Measurements from ENCODE around the gene PTPN3.
A peak's percentile ranks its signal among the peaks of the same experiment; 100 is the strongest.
"Not testable (repeated sequence)": the region's sequence is repeated elsewhere in the genome, so short reads cannot be mapped to it uniquely, and the experiment has no call there.

Gene PTPN3, protein sequence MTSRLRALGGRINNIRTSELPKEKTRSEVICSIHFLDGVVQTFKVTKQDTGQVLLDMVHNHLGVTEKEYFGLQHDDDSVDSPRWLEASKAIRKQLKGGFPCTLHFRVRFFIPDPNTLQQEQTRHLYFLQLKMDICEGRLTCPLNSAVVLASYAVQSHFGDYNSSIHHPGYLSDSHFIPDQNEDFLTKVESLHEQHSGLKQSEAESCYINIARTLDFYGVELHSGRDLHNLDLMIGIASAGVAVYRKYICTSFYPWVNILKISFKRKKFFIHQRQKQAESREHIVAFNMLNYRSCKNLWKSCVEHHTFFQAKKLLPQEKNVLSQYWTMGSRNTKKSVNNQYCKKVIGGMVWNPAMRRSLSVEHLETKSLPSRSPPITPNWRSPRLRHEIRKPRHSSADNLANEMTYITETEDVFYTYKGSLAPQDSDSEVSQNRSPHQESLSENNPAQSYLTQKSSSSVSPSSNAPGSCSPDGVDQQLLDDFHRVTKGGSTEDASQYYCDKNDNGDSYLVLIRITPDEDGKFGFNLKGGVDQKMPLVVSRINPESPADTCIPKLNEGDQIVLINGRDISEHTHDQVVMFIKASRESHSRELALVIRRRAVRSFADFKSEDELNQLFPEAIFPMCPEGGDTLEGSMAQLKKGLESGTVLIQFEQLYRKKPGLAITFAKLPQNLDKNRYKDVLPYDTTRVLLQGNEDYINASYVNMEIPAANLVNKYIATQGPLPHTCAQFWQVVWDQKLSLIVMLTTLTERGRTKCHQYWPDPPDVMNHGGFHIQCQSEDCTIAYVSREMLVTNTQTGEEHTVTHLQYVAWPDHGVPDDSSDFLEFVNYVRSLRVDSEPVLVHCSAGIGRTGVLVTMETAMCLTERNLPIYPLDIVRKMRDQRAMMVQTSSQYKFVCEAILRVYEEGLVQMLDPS

DNA sequence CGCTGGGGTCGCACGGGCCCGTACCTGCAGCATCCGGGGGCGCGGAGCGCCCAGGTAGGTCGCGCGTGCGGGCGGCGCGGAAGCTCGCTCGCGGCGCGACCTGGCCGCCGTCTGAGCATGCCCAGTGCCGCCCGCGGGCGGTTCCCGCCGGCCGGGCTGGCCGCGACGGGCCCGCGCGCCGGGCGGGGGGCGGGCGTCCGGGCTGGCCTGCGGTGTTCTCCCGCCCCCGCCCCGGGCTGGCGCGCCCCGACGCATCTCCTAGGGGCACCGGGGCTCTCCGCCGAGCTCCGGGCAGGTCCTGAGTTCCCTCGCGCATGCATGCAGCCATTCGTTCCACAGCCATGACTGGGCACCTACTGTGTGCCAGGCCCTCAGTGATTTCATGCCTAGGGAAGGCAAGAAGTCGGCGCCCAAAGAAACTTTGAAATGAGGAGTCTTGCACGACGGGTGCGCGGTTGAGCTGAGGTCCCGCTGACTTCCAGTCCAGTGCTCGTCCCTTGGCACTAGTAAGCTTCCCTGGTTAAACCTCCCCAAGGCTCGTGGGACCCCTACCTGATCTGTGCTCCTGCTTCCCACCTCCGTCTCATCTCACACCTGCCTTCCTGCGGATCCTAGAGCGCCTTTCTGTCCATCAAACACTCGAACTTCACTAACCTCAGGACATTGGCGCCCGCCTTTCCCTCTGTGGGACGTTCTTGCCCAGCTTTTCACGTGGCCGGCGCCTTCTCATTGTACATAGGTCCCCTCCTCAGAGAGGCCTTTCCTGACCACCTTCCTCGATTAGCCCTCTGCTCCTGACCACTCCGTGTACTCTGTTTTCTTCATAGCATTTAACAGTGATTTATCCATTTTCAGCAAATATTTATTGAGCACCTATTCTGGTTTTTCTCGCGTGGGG, at the start of gene PTPN3:
Gene PTPN3 (minus strand): TSS at position 113 of the 898 bp plus-strand sequence. CDS start 34,873 bp downstream, outside the sequence.
- DNase-seq: no peak

DNA sequence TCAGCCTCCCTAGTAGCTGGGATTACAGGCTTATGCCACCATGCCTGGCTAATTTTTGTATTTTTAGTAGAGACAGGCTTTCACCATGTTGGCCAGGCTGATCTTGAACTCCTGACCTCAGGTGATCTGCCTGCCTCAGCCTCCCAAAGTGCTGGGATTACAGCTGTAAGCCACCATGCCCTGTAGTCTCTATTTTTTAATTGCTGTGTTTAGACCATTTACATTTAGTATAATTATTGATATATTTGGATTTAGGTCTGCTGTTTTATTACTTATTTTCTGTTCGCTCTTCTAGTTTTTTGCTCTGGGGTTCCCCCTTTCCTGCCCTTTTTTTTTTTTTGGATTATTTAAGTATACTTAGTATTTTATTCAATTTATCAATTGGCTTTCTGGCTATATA, 46.8 kb upstream of the PTPN3 start:
- DNase-seq: not testable (repeated sequence)

DNA sequence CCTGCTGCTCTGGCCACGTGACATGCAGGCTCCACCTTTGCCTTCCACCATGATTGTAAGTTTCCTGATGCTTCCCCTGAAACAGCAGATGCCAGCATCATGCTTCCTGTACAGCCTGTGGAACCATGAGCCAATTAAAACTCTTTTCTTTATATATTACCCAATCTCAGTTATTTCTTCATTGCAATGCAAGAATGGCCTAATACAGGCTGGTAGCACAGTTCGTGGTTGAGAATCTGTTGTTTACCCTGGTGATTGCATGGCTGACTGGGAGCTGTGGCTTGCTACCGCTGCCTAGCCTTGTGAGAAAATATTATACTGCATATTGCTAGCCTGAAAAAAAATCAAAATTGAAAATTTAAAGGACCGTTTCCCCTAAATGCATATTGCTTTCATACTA, 44.8 kb upstream of the PTPN3 start:
- DNase-seq: no peak

- no peak for DNase-seq
Measured at GRCh38 chr9:109538346-109538745, 40.2 kb upstream of the PTPN3 start.

DNA sequence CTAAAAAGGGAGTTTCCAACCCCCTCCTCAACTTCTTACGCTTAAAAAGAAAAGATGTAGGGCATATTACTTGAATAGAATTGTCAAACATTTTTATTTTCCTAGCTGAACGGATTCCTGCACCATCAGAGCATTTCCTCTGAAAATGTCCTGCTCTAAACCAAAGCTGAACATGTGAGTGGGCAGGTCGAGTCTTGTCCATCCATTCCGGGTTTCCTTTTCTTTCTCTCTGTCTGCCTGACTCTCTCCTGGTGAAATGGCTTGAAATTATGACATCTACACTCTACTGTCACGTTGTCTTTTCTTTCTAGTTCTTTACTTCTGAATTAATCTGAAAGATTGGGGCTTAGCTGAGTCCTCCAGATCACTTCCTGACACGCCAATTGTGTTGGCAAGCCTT, 39.2 kb upstream of the PTPN3 start:
- DNase-seq: no peak

DNA sequence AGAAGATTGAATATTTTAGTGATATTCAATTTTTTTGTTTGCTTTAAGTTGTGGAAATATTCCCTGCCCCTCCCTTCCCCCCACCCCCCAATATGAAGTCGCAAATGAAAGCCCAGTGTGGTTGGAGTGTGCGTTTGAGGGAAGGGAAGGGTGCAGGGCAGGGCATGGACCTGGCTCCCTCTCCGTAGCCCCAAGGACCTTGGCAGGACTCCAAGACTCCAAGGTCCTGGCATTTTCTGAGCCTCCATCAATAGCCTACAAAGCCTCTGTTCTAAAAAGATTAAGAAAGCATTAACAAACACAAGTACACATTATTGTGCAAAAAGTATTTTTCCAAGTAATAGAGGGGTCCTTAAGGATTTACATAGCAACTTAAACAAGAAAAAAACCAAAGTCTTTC, 38.8 kb upstream of the PTPN3 start:
- DNase-seq: no peak

DNA sequence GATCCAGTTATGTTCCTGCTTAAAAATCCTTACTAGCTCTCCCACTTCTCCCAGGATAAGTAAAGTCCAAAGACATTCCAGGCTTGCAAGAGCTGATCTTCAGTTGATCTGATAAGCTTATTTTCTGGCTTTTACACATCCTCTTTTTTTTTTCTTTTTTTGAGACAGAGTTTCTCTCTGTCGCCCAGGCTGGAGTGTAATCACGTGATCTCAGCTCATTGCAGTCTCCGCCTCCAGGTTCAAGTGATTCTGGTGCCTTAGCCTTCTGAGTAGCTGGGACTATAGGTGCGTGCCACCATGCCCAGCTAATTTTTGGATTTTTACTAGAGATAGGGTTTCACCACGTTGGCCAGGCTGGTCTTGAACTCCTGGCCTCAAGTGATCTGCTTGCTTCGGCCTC, 37.3 kb upstream of the PTPN3 start:
- DNase-seq: no peak

- no peak for DNase-seq
Measured at GRCh38 chr9:109534151-109534550, 36.0 kb upstream of the PTPN3 start.

DNA sequence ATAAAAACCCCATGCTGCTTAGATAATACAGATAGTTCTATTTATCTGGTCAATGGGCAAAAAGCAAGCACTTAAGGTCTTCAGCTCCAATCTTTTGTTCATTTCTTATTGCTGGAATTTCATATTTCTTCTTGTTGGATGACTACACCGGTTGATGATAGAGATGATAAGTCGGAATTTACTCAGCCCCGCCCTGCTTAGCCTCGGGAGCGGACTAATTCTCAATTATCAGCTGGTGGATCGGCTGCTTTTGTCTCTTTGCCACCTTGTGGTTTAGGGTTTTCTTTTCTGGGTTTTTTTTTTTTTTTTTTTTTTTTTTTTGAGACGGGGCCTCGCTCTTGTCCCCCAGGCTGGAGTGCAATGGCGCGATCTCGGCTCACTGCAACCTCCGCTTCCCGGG, 34.5 kb upstream of the PTPN3 start:
- not testable (repeated sequence) for DNase-seq

GRCh38 chr9:109522106-109522505, 24.0 kb upstream of the PTPN3 start:
- no peak for DNase-seq

DNA sequence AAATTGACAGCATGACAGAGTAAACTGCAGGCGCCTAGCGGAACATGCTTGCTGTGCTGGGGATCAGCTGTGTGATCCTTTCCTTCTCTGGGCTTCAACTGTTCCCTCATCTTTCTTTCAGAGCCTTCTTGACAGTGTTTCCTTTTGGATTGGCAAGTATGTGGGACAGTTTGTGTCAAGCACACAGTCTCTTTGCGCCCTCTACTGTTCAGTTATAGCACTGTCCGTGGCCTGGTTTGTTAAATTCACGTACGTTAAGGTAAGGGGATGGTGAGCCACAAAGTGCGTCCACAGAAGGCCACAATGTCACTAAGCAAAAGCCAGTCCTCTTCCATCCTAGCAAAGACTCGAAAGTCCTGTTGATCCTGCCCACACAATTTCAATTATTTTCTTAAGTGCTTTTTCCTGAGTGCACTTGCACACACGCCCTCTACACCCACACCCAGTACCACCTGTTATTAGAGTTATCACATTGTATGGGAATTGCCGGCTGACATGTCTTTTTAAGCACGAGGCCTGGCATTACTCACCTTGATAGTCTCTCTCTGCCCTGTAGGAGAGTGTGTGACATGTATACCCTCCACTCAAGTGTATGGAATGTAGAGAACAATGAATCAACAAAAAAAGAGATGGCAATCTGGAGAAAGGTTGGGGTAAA, 22.5 kb upstream of the PTPN3 start:
- DNase-seq: peak; percentile 55

GRCh38 chr9:109519366-109519765, 21.3 kb upstream of the PTPN3 start:
- no peak for DNase-seq

DNA sequence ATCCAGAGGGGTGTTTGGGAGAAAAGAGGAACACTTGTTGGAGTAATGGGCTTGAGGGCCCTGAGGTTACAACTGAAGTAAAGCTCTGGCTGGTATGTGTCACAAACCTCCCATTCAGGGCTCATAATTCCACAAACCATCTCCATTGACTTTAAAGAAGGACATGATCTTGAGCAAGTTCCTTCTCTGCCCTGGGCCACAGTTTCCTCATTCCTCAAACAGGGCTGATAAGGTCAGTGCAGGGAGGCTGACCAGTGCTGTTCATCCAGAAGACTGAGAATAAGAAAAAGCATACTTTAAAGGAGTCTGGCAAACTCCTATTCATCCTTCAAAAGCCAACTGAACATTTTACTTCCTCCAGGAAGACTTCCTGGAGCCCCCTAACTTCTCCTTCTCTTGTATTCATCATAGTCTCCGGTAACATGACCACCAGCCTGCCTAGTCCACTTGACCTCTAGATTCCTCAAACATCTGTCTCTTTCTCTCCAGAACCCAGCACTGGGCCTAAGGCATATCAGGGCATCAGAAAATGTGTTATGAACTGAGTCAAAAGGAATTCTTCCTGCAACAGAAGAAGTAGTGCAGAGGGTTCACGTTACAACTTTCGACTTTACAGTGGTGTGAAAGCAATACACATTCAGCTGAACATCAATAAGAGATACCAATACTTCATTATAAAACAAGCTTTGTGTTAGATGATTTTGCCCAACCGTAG, 20.7 kb upstream of the PTPN3 start:
- no peak for DNase-seq

DNA sequence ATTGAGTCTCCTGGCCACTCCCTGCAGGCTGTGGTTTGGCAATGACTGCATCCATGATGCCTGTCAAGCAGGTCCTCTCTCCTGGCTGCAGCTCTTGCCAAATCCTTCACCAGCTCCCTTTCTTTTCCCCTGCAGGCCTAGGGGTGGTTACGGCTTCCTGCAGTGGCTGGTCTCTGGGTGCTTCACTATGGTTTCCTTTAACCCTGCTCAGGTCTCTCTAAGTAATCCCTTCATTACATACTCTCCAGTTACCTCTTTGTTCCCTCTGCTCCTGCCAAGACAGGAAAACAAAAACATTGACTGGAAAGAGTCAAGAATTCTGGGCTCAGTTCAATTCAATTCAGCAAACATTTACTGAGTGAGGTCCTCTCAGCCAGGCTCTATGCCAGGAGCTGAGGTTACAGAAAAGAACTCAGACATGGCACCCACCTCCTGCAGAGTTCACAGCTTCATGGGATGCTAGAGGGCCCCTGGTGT, 19.8 kb upstream of the PTPN3 start:
- no peak for DNase-seq

DNA sequence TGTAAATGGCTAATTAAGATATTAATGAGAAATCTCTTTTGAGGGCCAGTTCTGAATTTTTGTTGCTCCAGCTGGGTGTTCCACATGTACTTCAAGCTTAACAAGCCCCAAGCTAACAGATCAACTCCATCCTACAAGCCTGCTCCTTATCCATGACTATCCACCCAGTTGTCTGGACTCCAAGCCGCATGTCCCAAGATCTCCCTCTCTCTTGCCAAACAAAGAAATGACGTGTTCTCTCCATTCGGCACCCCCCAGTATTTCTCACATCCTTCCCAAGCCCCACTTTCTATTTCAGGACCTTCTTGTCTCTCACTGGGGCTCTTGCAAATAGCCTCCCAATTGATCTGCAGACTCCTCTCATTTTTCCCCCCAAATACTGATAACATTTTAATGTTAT, 15.8 kb upstream of the PTPN3 start:
- DNase-seq: no peak

DNA sequence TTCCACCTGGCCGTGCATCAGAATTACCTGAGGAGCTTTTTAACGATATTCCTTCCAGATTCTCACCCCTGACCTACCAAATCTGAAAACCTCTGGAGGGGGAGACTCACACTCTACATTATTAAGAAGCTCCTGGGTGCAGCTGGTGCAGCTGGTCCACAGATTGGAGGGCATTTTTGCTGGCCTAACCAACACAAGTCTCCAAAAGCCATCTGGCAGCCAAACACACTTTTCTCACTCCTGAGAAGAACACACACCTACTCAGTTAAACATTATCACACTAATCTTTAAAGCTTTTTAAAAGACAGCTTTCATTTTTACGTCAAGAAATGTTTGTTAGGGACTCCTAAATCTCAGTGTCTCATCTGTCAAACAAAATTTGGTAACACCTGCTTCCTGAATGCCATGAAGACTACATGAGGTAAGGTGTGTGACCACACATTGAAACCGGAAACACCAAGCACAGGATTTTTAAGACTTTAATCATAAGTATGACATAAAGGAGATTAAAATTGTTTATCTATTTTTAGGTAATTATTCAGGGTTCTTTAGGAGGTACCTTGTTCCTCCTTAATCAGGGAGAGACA, 14.2 kb upstream of the PTPN3 start:
- no peak for DNase-seq

- DNase-seq: no peak
Measured at GRCh38 chr9:109510506-109510905, 12.4 kb upstream of the PTPN3 start.

GRCh38 chr9:109510042-109510441, 11.9 kb upstream of the PTPN3 start:
- not testable (repeated sequence) for DNase-seq

DNA sequence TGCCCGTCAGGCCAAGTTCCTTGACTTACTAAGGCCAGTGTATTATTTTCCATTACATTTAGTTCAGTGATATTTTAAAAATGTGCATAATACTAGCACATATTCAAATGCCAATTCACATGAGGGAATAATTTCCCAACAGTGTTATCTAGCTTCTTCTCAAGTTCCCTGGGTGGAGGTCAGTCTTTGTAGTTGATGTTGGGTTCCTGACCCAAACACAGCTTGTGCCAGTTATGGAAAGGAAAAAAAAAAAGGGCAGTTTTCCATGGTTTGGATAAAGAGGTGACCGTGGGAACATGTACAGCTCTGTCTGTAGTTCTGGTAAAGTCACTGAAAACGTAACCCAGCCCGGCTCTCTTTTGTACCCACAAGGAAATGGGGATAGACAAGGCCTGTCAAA, 11.5 kb upstream of the PTPN3 start:
- DNase-seq: no peak

GRCh38 chr9:109507421-109507838, 9.3 kb upstream of the PTPN3 start:
- no peak for DNase-seq

DNA sequence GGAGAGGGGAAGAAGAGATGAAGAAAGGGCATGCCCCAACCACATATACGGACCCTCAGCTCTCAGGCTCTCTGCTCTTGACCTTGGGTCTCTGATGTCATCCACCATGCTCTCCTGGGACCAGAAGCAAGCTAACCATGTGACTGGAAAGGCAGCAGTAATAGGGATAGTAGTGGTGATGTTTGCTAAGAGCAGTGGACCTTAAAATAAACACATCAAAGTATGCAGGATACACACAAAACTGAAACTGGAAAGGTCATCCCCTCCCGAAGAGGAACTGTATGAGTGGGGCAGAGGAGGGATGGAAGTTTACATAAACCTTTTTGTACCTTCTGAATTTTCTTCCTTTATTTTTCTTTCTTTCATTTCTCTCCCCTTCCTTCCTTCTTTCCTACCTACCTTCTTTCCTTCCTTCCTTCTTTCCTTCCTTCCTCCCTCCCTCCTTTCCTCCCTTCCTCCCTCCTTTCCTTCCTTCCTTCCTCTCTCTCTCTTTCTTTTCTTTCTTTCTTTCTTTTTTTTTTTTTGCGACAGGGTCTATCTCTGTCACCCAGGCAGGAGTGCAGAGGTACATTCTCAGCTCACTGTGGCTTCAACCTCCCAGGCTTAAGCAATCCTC, 8.1 kb upstream of the PTPN3 start:
- no peak for DNase-seq
